GM23248 (cell line): ENCODE measurements around the gene SMCO1.
"Not testable (repeated sequence)": the region's sequence is repeated elsewhere in the genome, so short reads cannot be mapped to it uniquely, and the experiment has no call there.

Experiments used
- EZH2 ChIP-seq: fragments of 200-600 bp; sonication (generic); IDR thresholded peaks from 2 replicates; pipeline ENCODE4 v1.6.1; 2018; ENCODE audit warnings: antibody characterized with exemption, mild to moderate bottlenecking; ENCODE audit not compliant: insufficient read depth, poor library complexity, severe bottlenecking
- EZH2phosphoT487 ChIP-seq: fragments of 200-600 bp; sonication (generic); IDR thresholded peaks from 2 replicates; pipeline ENCODE4 v1.6.1; 2018; ENCODE audit warnings: antibody characterized with exemption, moderate library complexity, mild to moderate bottlenecking, low read depth; ENCODE audit not compliant: insufficient read depth

- not testable (repeated sequence) for TF ChIP-seq EZH2, EZH2phosphoT487
Observed at GRCh38 chr3:196550172-196550571, 35.0 kb upstream of the SMCO1 start.
